Mesenchymal stem cell (in vitro differentiated cells and primary cell): ENCODE data around the gene TMEM178A.

ENCODE experiments used
- DNase-seq: peaks from one replicate; pipeline ENCODE4 v3.0.0-alpha.2; 2013
- H2AFZ ChIP-seq: one replicate; pipeline ENCODE4 v1.6.1; 2013; ENCODE audit warnings: low read depth, mild to moderate bottlenecking, control low read depth, inconsistent platforms, low read length, moderate library complexity
- H2AK5ac ChIP-seq: 2 replicates; pipeline ENCODE4 v1.6.1; 2013; ENCODE audit warnings: low read length, moderate library complexity, mild to moderate bottlenecking, inconsistent platforms; ENCODE audit not compliant: severe bottlenecking
- H2BK120ac ChIP-seq: one replicate; pipeline ENCODE4 v1.6.1; 2013; ENCODE audit warnings: low read depth, mild to moderate bottlenecking, inconsistent platforms, low read length, moderate library complexity
- H2BK12ac ChIP-seq, 2 experiments: one replicate each; pipeline ENCODE4 v1.6.1; 2013; ENCODE audit warnings: inconsistent platforms in 2 of 2, low read length in 2 of 2, mild to moderate bottlenecking in 2 of 2, moderate library complexity in 2 of 2, control low read depth in 1 of 2
- H2BK15ac ChIP-seq: one replicate; pipeline ENCODE4 v1.6.1; 2013; ENCODE audit warnings: mild to moderate bottlenecking, low read depth, inconsistent platforms; ENCODE audit not compliant: poor library complexity, severe bottlenecking
- H2BK5ac ChIP-seq: 2 replicates; pipeline ENCODE4 v1.6.1; 2013; ENCODE audit warnings: low read depth, mild to moderate bottlenecking, low read length, control low read depth, inconsistent platforms; ENCODE audit not compliant: poor library complexity, severe bottlenecking
- H3K14ac ChIP-seq, 2 experiments: one replicate each; pipeline ENCODE4 v1.6.1; 2013; ENCODE audit warnings: inconsistent platforms in 2 of 2, low read length in 2 of 2, control low read depth in 1 of 2, mild to moderate bottlenecking in 1 of 2, moderate library complexity in 1 of 2
- H3K18ac ChIP-seq, 2 experiments: one replicate each; pipeline ENCODE4 v1.6.1; 2013; ENCODE audit warnings: inconsistent platforms in 2 of 2, low read length in 2 of 2, control low read depth in 1 of 2, low read depth in 1 of 2, mild to moderate bottlenecking in 1 of 2
- H3K23ac ChIP-seq, 2 experiments: one replicate each; pipeline ENCODE4 v1.6.1; 2013; ENCODE audit warnings: inconsistent platforms in 2 of 2, low read length in 2 of 2, mild to moderate bottlenecking in 2 of 2, moderate library complexity in 2 of 2, control low read depth in 1 of 2
- H3K27ac ChIP-seq: 2 replicates; pipeline ENCODE4 v1.5.1; 2013; ENCODE audit warnings: mild to moderate bottlenecking, moderate library complexity, low read length, control low read depth, inconsistent platforms; ENCODE audit not compliant: poor library complexity, severe bottlenecking
- H3K27me3 ChIP-seq, 2 experiments: 2 replicates each; pipeline versions ENCODE4 v1.6.1 to v1.7.0; 2013; ENCODE audit warnings: low read length in 2 of 2, mild to moderate bottlenecking in 2 of 2, moderate library complexity in 2 of 2, control low read depth in 1 of 2, inconsistent platforms in 1 of 2; ENCODE audit not compliant: control insufficient read depth in 1 of 2, insufficient read depth in 1 of 2
- H3K36me3 ChIP-seq, 2 experiments: 2 replicates each; pipeline versions ENCODE4 v1.6.1 to v1.7.0; 2013; ENCODE audit warnings: low read length in 2 of 2, control low read depth in 1 of 2, inconsistent platforms in 1 of 2, low read depth in 1 of 2, mild to moderate bottlenecking in 1 of 2; ENCODE audit not compliant: insufficient read depth in 2 of 2, control insufficient read depth in 1 of 2
- H3K4ac ChIP-seq, 2 experiments: one replicate each; pipeline ENCODE4 v1.6.1; 2013; ENCODE audit warnings: inconsistent platforms in 2 of 2, low read length in 2 of 2, mild to moderate bottlenecking in 2 of 2, moderate library complexity in 2 of 2, control low read depth in 1 of 2, low read depth in 1 of 2
- H3K4me1 ChIP-seq: 2 replicates; pipeline ENCODE4 v1.6.1; 2013; ENCODE audit warnings: low read depth, low read length, control low read depth; ENCODE audit not compliant: control insufficient read depth, insufficient read depth
- H3K4me2 ChIP-seq: 2 replicates; pipeline ENCODE4 v1.6.1; 2013; ENCODE audit warnings: low read length, mild to moderate bottlenecking, inconsistent platforms; ENCODE audit not compliant: poor library complexity, severe bottlenecking
- H3K4me3 ChIP-seq, 2 experiments: 2 replicates each; pipeline versions ENCODE4 v1.5.1 to v1.7.0; 2013; ENCODE audit warnings: low read length in 2 of 2, mild to moderate bottlenecking in 2 of 2, control low read depth in 1 of 2, low read depth in 1 of 2; ENCODE audit not compliant: insufficient read depth in 1 of 2
- H3K79me1 ChIP-seq: replicated peaks from 2 replicates; pipeline ENCODE4 v1.6.1; 2013; ENCODE audit warnings: mild to moderate bottlenecking, control low read depth, low read length, inconsistent platforms; ENCODE audit not compliant: poor library complexity, severe bottlenecking
- H3K9ac ChIP-seq: 2 replicates; pipeline ENCODE4 v1.7.0; 2013; ENCODE audit warnings: mild to moderate bottlenecking, low read length, moderate library complexity
- H3K9me3 ChIP-seq: 2 replicates; pipeline ENCODE4 v1.7.0; 2013; ENCODE audit warnings: mild to moderate bottlenecking, low read length; ENCODE audit not compliant: control insufficient read depth
- H4K8ac ChIP-seq: one replicate; pipeline ENCODE4 v1.6.1; 2013; ENCODE audit warnings: inconsistent platforms, mild to moderate bottlenecking, low read length, moderate library complexity
- H4K91ac ChIP-seq: one replicate; pipeline ENCODE4 v1.6.1; 2013; ENCODE audit warnings: mild to moderate bottlenecking, low read length, inconsistent platforms
- WGBS: methylation state at CpG from one replicate; pipeline ENCODE4 v1.1.7; 2013; ENCODE audit warnings: mixed read lengths; 5-methylcytosine and 5-hydroxymethylcytosine counted together

Gene TMEM178A

DNA sequence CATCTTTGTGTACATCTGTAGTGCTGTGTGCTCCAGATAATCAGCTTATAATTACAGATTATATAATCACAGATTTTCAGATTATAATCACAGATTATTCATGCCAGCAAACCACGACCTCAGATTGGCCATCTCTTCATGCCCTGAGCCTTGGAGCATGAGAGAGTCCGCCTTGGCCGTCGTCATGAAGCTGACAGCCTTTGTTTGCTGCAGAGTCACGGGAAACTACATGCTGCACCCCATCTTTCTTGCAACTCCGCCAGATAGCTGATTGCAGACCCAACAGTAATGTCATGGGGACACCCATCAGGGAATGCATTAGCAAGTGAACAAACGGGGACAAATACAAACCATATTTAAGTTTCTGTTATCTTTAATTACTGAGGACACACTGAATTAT lies 7.3 kb downstream of the TMEM178A start:
- Histone ChIP-seq H3K4me1 (no peaks in the 10 kb centered on the region), H3K18ac (no peak overlapping the region), H2BK5ac (no peak overlapping the region), H3K14ac (no peak overlapping the region), H3K4me2 (no peak overlapping the region), H3K9me3 (peaks cover 2% of the 10 kb centered on the region), H3K36me3 (no peaks in the 10 kb centered on the region), H3K4me3 (no peak overlapping the region), H3K79me1 (no peaks in the 10 kb centered on the region), H2BK120ac (no peak overlapping the region), H3K4ac (no peak overlapping the region), H3K9ac (no peak overlapping the region), H4K8ac (no peak overlapping the region), H2AK5ac (no peak overlapping the region), H2AFZ (no peak overlapping the region), H4K91ac (no peak overlapping the region), H2BK12ac (no peak overlapping the region), H3K23ac (no peak overlapping the region), H3K27ac (no peak overlapping the region), H3K27me3 (peaks cover 38 to 41% of the 10 kb centered on the region in 2 experiments), H2BK15ac (no peak overlapping the region)
- DNase-seq: no peak
- WGBS: 84% methylated on average over 6 of the region's 7 CpGs

DNA sequence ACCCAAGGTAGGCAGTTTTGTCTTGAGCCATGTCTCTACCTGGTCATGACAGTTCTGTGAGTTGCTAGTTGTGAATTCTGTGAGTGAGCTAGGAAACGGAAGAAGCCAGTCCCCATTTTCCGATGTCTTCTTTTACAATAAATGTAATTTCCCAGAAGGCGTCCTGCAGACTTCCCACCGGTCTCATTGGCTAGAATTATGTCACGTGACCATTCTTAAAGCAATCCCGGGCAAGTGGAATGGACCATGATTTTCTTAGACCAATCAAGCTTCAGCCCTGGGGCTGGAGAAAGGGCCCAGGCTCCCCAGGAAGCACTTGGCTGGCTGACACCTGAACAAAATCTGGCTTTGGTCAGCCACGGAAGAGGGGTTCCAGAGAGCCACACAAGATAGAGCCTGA lies 10.6 kb downstream of the TMEM178A start:
- no peak overlapping the region for H4K91ac ChIP-seq
- H3K36me3 ChIP-seq: no peaks in the 10 kb centered on the region
- no peak overlapping the region for H2BK120ac ChIP-seq
- H3K9ac ChIP-seq: no peak overlapping the region
- no peak overlapping the region for H2AK5ac ChIP-seq
- no peak overlapping the region for H3K18ac ChIP-seq
- no peak overlapping the region for H3K27ac ChIP-seq
- 96% methylated on average over 7 of the region's 7 CpGs for whole genome bisulfite sequencing
- H2AFZ ChIP-seq: no peak overlapping the region
- H3K9me3 ChIP-seq: peaks cover 8% of the 10 kb centered on the region
- H3K4me1 ChIP-seq: no peaks in the 10 kb centered on the region
- H3K4ac ChIP-seq: no peak overlapping the region
- H2BK12ac ChIP-seq: no peak overlapping the region
- no peak overlapping the region for H4K8ac ChIP-seq
- H3K23ac ChIP-seq: no peak overlapping the region
- no peak overlapping the region for H2BK5ac ChIP-seq
- H3K79me1 ChIP-seq: no peaks in the 10 kb centered on the region
- no peak overlapping the region for H3K14ac ChIP-seq
- H3K4me2 ChIP-seq: no peak overlapping the region
- DNase-seq: no peak
- H3K4me3 ChIP-seq: no peak overlapping the region
- H3K27me3 ChIP-seq: peaks cover 11 to 16% of the 10 kb centered on the region in 2 experiments
- no peak overlapping the region for H2BK15ac ChIP-seq

DNA sequence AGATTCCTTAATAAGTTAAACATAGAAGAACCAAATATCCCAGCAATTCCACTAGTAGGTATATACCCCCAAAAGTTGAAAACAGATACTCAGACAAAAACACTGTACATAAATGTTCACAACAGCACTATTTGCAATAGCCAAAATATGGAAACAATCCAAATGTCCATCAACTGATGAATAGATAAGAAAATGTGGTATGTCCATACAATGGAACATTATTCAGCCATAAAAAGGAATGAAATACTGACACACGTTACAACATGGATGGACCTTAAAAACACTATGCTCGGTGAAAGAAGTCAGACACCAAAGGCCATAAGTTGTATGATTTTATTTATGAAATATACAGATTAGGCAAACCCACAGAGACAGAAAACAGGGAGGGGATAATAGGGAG lies 12.5 kb downstream of the TMEM178A start:
- Histone ChIP-seq H2BK15ac (no peak overlapping the region), H2AK5ac (no peak overlapping the region), H3K14ac (no peak overlapping the region), H3K36me3 (no peaks in the 10 kb centered on the region), H3K9me3 (peaks cover 8% of the 10 kb centered on the region), H2BK120ac (no peak overlapping the region), H3K79me1 (no peaks in the 10 kb centered on the region), H3K27ac (no peak overlapping the region), H3K4ac (no peak overlapping the region), H3K18ac (no peak overlapping the region), H3K4me3 (no peak overlapping the region), H4K8ac (no peak overlapping the region), H3K4me2 (no peak overlapping the region), H2BK5ac (no peak overlapping the region), H3K4me1 (no peaks in the 10 kb centered on the region), H3K27me3 (no peaks in the 10 kb centered on the region), H3K23ac (no peak overlapping the region), H3K9ac (no peak overlapping the region), H4K91ac (no peak overlapping the region), H2BK12ac (no peak overlapping the region), H2AFZ (no peak overlapping the region)
- 92% methylated on average over 2 of the region's 2 CpGs for WGBS
- no peak for DNase-seq

DNA sequence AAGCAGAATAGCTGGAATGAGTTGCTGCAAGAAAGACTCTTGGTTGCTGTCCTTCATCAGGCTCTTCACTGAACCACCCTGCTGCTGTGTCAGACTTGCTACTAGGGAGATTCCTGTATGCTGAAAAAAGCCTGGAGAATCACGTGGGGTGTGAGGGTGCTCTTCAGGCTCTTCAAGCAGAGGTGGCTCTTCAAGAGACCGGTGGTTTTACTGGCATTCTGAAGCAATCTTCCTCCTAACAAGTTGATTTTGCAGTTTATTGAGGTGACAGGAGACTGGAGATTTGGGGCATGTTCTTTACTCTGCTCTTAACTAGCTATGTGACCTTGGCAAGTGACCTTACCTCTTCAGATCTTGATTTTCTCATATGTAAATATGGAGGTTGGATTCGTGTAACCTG lies 14.1 kb downstream of the TMEM178A start:
- peaks cover 8% of the 10 kb centered on the region for H3K9me3 ChIP-seq
- WGBS: 66% methylated on average over 2 of the region's 3 CpGs
- H3K4me3 ChIP-seq: no peak overlapping the region
- no peaks in the 10 kb centered on the region for H3K36me3 ChIP-seq
- DNase-seq: peak; percentile 38
- H3K4me2 ChIP-seq: no peak overlapping the region
- no peak overlapping the region for H4K8ac ChIP-seq
- H3K27me3 ChIP-seq: no peaks in the 10 kb centered on the region
- no peak overlapping the region for H3K4ac ChIP-seq
- no peaks in the 10 kb centered on the region for H3K79me1 ChIP-seq
- no peak overlapping the region for H3K23ac ChIP-seq
- H3K4me1 ChIP-seq: no peaks in the 10 kb centered on the region
- H3K18ac ChIP-seq: no peak overlapping the region
- H4K91ac ChIP-seq: no peak overlapping the region
- H2BK120ac ChIP-seq: no peak overlapping the region
- no peak overlapping the region for H2AK5ac ChIP-seq
- H2BK12ac ChIP-seq: no peak overlapping the region
- H2AFZ ChIP-seq: no peak overlapping the region
- no peak overlapping the region for H3K9ac ChIP-seq
- no peak overlapping the region for H3K27ac ChIP-seq
- no peak overlapping the region for H2BK5ac ChIP-seq
- H2BK15ac ChIP-seq: no peak overlapping the region
- no peak overlapping the region for H3K14ac ChIP-seq
